Colonic mucosa (tissue), 4 donors: Measurements from ENCODE around the gene ATP9A. TPM values are rescaled to one million over a fixed set of nuclear protein-coding genes. Genes with fewer than 3 reads are reported as not detected.

Experiments used
- DNase-seq: peaks from one replicate; pipeline ENCODE4 v3.0.0-alpha.2; 2020
- H3K27ac ChIP-seq: fragments of 200-600 bp; one replicate; pipeline ENCODE4 v1.8.0; 2021
- H3K27me3 ChIP-seq: fragments of 200-600 bp; one replicate; pipeline ENCODE4 v1.8.0; 2021
- H3K36me3 ChIP-seq: fragments of 200-600 bp; one replicate; pipeline ENCODE4 v1.8.0; 2021
- H3K4me1 ChIP-seq: fragments of 200-600 bp; one replicate; pipeline ENCODE4 v1.8.0; 2021; ENCODE audit warnings: mild to moderate bottlenecking
- H3K4me3 ChIP-seq: fragments of 200-600 bp; one replicate; pipeline ENCODE4 v1.8.0; 2021
- H3K9ac ChIP-seq, 2 donors: one replicate each; pipeline ENCODE4 v1.7.0; 2013; ENCODE audit warnings: control low read depth in 2 of 2, low read depth in 2 of 2, low read length in 2 of 2
- H3K9me3 ChIP-seq: fragments of 200-600 bp; one replicate; pipeline ENCODE4 v1.8.0; 2021
- CTCF ChIP-seq: fragments of 200-600 bp; IDR thresholded peaks from one replicate; pipeline ENCODE4 v1.8.0; 2022; ENCODE audit warnings: antibody characterized with exemption, mild to moderate bottlenecking
- intact Hi-C: fragments of 100-400 bp; cut with DNase I; formaldehyde crosslinking; loops from one replicate; pipeline ENCODE4 v1.14.1; 2022
- total RNA-seq, 2 donors: library from RNA; stranded (reverse); fragmentation: NEBNext Ultra II Directional in 1 of 2; extraction: Animal tissue kit (Norgen Biotek cat#: 25700) in 1 of 2; gene quantifications; one replicate each; pipeline ENCODE4 v1.2.1, GENCODE V29; 2021
- donor health status: healthy.
- donor health status: DM: no; HTN: no; CAD: no.
- donor health status: DM: no; HTN: no; CAD: no.

ATP9A gene
- total RNA-seq, 2 donors from 2014 or later: 40.2 to 70.1 TPM

DNA sequence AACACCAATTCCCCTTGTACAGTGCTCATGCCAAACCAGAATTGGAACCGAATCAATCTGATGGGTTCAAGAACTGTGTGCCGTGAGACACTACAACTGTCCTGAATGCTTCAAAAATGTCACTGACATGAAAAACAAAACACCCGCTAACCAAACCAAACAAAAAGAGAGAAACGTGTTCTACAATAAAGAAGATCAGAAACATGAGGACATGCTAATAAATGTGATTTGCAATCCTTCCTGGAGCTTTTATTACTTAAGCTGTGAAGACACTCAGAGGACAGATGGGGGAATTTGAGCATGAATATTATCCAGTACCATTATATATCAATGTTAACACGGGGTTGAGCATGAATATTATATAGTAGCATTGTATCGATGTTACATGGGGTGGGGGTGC is 153.5 kb downstream of the ATP9A start:
- Histone ChIP-seq H3K36me3 (peaks cover 6% of the 10 kb centered on the region), H3K4me3 (no peak overlapping the region), H3K27ac (no peak overlapping the region), H3K27me3 (no peaks in the 10 kb centered on the region), H3K9ac (no peak overlapping the region), H3K4me1 (no peaks in the 10 kb centered on the region), H3K9me3 (no peaks in the 10 kb centered on the region)
- no peak for DNase-seq
- intact Hi-C loops: no loop called here
- TF ChIP-seq CTCF: no peak

DNA sequence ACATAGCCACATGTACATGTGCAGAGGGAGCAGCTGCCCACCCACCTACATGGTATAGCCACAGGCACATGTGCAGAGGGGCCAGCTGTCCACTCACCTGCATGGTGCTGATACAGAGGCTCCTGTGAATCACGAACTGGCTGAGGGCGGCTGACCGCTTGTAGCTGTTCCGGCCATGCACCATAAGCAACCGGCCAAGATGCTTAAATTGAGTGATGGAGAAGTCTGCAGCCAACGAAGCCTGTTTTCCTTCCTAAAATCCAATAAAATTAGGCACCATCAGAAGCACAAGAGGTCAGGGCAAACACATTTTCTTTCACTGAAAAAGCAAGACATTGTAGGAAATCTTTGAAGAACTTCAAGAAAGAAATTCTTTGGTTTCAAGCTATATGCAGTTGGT is 154.6 kb downstream of the ATP9A start:
- Histone ChIP-seq H3K4me3 (no peak overlapping the region), H3K4me1 (no peaks in the 10 kb centered on the region), H3K36me3 (peaks cover 4% of the 10 kb centered on the region), H3K27ac (no peak overlapping the region), H3K9ac (no peak overlapping the region), H3K27me3 (no peaks in the 10 kb centered on the region), H3K9me3 (no peaks in the 10 kb centered on the region)
- DNase-seq: no peak
- intact Hi-C loops: no loop called here
- TF ChIP-seq CTCF: no peak

GRCh38 chr20:51612896-51613295 is 155.3 kb downstream of the ATP9A start:
- intact Hi-C loops: no loop called here
- Histone ChIP-seq H3K27me3 (no peaks in the 10 kb centered on the region), H3K36me3 (no peaks in the 10 kb centered on the region), H3K9ac (no peak overlapping the region), H3K4me1 (no peaks in the 10 kb centered on the region), H3K9me3 (no peaks in the 10 kb centered on the region), H3K27ac (no peak overlapping the region), H3K4me3 (no peak overlapping the region)
- DNase-seq: no peak
- no peak for TF ChIP-seq CTCF

- Histone ChIP-seq H3K27ac (no peak overlapping the region), H3K27me3 (no peaks in the 10 kb centered on the region), H3K4me1 (no peaks in the 10 kb centered on the region), H3K9me3 (no peaks in the 10 kb centered on the region), H3K4me3 (no peak overlapping the region), H3K36me3 (no peaks in the 10 kb centered on the region), H3K9ac (no peak overlapping the region)
- intact Hi-C loops: no loop called here
- no peak for TF ChIP-seq CTCF
- no peak for DNase-seq
These were observed 156.6 kb downstream of the ATP9A start for GRCh38 chr20:51611625-51611890.

- intact Hi-C loops: no loop called here
- no peak for TF ChIP-seq CTCF
- Histone ChIP-seq H3K4me1 (no peaks in the 10 kb centered on the region), H3K9me3 (no peaks in the 10 kb centered on the region), H3K9ac (no peak overlapping the region), H3K27ac (no peak overlapping the region), H3K4me3 (no peak overlapping the region), H3K36me3 (no peaks in the 10 kb centered on the region), H3K27me3 (no peaks in the 10 kb centered on the region)
- no peak for DNase-seq
These were observed 157.2 kb downstream of the ATP9A start for GRCh38 chr20:51610761-51611624.
